Activated CD4-positive, alpha-beta memory T cell treated with anti-CD3 and anti-CD28 coated beads for 36 hours (primary cell): Measurements from ENCODE around the gene TMEM201. TPM values are rescaled to one million over a fixed set of nuclear protein-coding genes. Genes with fewer than 3 reads are reported as not detected.
A peak's percentile ranks its signal among the peaks of the same experiment; 100 is the strongest.
"Not testable (repeated sequence)": the region's sequence is repeated elsewhere in the genome, so short reads cannot be mapped to it uniquely, and the experiment has no call there.

Experiments
- CTCF ChIA-PET: fragments of 350-600 bp; sonication (Branson Sonifier 250); formaldehyde crosslinking; loops from one replicate; lab custom pipeline; 2021; ENCODE audit warnings: antibody characterized with exemption, inconsistent platforms; lab: Charles Lee
- POLR2A ChIA-PET: fragments of 350-600 bp; sonication (Branson Sonifier 250); formaldehyde crosslinking; loops from one replicate; lab custom pipeline; 2021; ENCODE audit warnings: antibody characterized with exemption; lab: Charles Lee
- DNase-seq: peaks from one replicate; pipeline ENCODE4 v3.0.0-alpha.2; 2020
- H3K27ac Mint-ChIP-seq: one replicate; pipeline ENCODE4 v1.8.0; 2021; ENCODE audit warnings: mixed read lengths
- H3K27me3 Mint-ChIP-seq: one replicate; pipeline ENCODE4 v1.8.0; 2021; ENCODE audit warnings: mixed read lengths
- H3K36me3 Mint-ChIP-seq: one replicate; pipeline ENCODE4 v1.8.0; 2021; ENCODE audit warnings: mixed read lengths
- H3K4me1 Mint-ChIP-seq: one replicate; pipeline ENCODE4 v1.8.0; 2021; ENCODE audit warnings: low read depth, mixed read lengths
- H3K4me3 Mint-ChIP-seq: one replicate; pipeline ENCODE4 v1.8.0; 2021; ENCODE audit warnings: mild to moderate bottlenecking, mixed read lengths
- H3K9me3 Mint-ChIP-seq: one replicate; pipeline ENCODE4 v1.8.0; 2021; ENCODE audit warnings: mixed read lengths
- intact Hi-C: fragments of 100-400 bp; cut with micrococcal nuclease; formaldehyde crosslinking; loops from one replicate; pipeline ENCODE4 v1.15.1; 2023
- total RNA-seq, 2 experiments: library from RNA; stranded (reverse); gene quantifications; one replicate each; pipeline ENCODE4 v1.2.3, GENCODE V29; 2021

Gene TMEM201
- total RNA-seq, 2 experiments from 2014 or later = 12.2 to 14.0 TPM

GRCh38 chr1:9613625-9614299 lies 25.1 kb downstream of the TMEM201 start:
- POLR2A ChIA-PET = no interaction called here
- no peak for DNase-seq
- CTCF ChIA-PET = interaction anchor here (0.6 kb wide), 1 partner anchor 98 kb away, joined by 3 read pairs; no protein-coding TSS in a partner anchor
- H3K27ac Mint-ChIP-seq = no peak overlapping the region
- H3K36me3 Mint-ChIP-seq = peaks cover 8% of the 10 kb centered on the region
- H3K4me3 Mint-ChIP-seq = no peak overlapping the region
- H3K4me1 Mint-ChIP-seq = no peaks in the 10 kb centered on the region
- H3K9me3 Mint-ChIP-seq = no peaks in the 10 kb centered on the region
- no peaks in the 10 kb centered on the region for H3K27me3 Mint-ChIP-seq
- intact Hi-C loops = no loop called here

GRCh38 chr1:9615316-9616063 lies 26.8 kb downstream of the TMEM201 start:
- ChIA-PET POLR2A (interaction anchor here (1.1 kb wide), 1 partner anchor 25 kb away, joined by 3 read pairs; no protein-coding TSS in a partner anchor), CTCF (interaction anchor here (0.5 to 2.0 kb wide), 20 partner anchors 11 to 655 kb away, joined by 3 to 20 read pairs (median 4); partner anchors contain the start of gene H6PD)
- H3K27ac Mint-ChIP-seq = no peak overlapping the region
- H3K36me3 Mint-ChIP-seq = peaks cover 6% of the 10 kb centered on the region
- no peaks in the 10 kb centered on the region for H3K4me1 Mint-ChIP-seq
- H3K27me3 Mint-ChIP-seq = peaks cover 4% of the 10 kb centered on the region
- DNase-seq = peak; percentile 71
- H3K9me3 Mint-ChIP-seq = no peaks in the 10 kb centered on the region
- intact Hi-C loops = no loop called here
- no peak overlapping the region for H3K4me3 Mint-ChIP-seq

GRCh38 chr1:9618909-9619679 lies 30.4 kb downstream of the TMEM201 start:
- Mint-ChIP-seq H3K27me3 (peaks cover 10% of the 10 kb centered on the region), H3K9me3 (no peaks in the 10 kb centered on the region), H3K36me3 (no peaks in the 10 kb centered on the region), H3K27ac (no peak overlapping the region), H3K4me1 (no peaks in the 10 kb centered on the region), H3K4me3 (no peak overlapping the region)
- intact Hi-C loops = no loop called here
- ChIA-PET CTCF (interaction anchor here (1.1 to 1.5 kb wide), 2 partner anchors 94 to 165 kb away, joined by 3 to 4 read pairs; no protein-coding TSS in a partner anchor), POLR2A (no interaction called here)
- no peak for DNase-seq

GRCh38 chr1:9621032-9621431 lies 32.3 kb downstream of the TMEM201 start:
- Mint-ChIP-seq H3K27ac (no peak overlapping the region), H3K27me3 (peaks cover 11% of the 10 kb centered on the region), H3K36me3 (no peaks in the 10 kb centered on the region), H3K4me3 (no peak overlapping the region), H3K9me3 (no peaks in the 10 kb centered on the region), H3K4me1 (peaks cover 6% of the 10 kb centered on the region)
- POLR2A ChIA-PET = no interaction called here
- CTCF ChIA-PET = no interaction called here
- no peak for DNase-seq
- intact Hi-C loops = no loop called here

GRCh38 chr1:9624081-9624480 lies 35.4 kb downstream of the TMEM201 start:
- H3K27me3 Mint-ChIP-seq = peaks cover 8% of the 10 kb centered on the region
- H3K36me3 Mint-ChIP-seq = no peaks in the 10 kb centered on the region
- H3K4me3 Mint-ChIP-seq = no peak overlapping the region
- H3K9me3 Mint-ChIP-seq = no peaks in the 10 kb centered on the region
- peaks cover 26% of the 10 kb centered on the region for H3K4me1 Mint-ChIP-seq
- CTCF ChIA-PET = no interaction called here
- intact Hi-C loops = no loop called here
- POLR2A ChIA-PET = no interaction called here
- no peak overlapping the region for H3K27ac Mint-ChIP-seq
- DNase-seq = no peak

GRCh38 chr1:9625030-9625429 lies 36.3 kb downstream of the TMEM201 start:
- H3K27ac Mint-ChIP-seq, POLR2A ChIA-PET, H3K27me3 Mint-ChIP-seq, H3K9me3 Mint-ChIP-seq, H3K36me3 Mint-ChIP-seq, H3K4me3 Mint-ChIP-seq, DNase-seq, intact Hi-C loops: not testable (repeated sequence)
- CTCF ChIA-PET = interaction anchor here (1.6 to 6.6 kb wide), 2 partner anchors 97 to 175 kb away, joined by 4 to 74 read pairs; no protein-coding TSS in a partner anchor
- peaks cover 26% of the 10 kb centered on the region for H3K4me1 Mint-ChIP-seq

GRCh38 chr1:9626201-9626608 lies 37.5 kb downstream of the TMEM201 start:
- DNase-seq = peak; percentile 46
- ChIA-PET CTCF (interaction anchor here (0.6 to 6.6 kb wide), 28 partner anchors 9 to 387 kb away, joined by 3 to 113 read pairs (median 6); partner anchors contain the start of genes CLSTN1 and PIK3CD), POLR2A (interaction anchor here (0.7 to 6.6 kb wide), 7 partner anchors 18 to 91 kb away, joined by 3 to 114 read pairs (median 3); partner anchors contain the start of gene PIK3CD)
- peak overlapping the region; percentile 34 for H3K27ac Mint-ChIP-seq
- peaks cover 34% of the 10 kb centered on the region for H3K4me1 Mint-ChIP-seq
- intact Hi-C loops = loop anchor here (2.0 kb wide), 1 partner anchor 657 kb away; no protein-coding TSS in a partner anchor
- H3K4me3 Mint-ChIP-seq = peak overlapping the region; percentile 87
- peaks cover 12% of the 10 kb centered on the region for H3K36me3 Mint-ChIP-seq
- H3K9me3 Mint-ChIP-seq = no peaks in the 10 kb centered on the region
- H3K27me3 Mint-ChIP-seq = peaks cover 4% of the 10 kb centered on the region

- H3K9me3 Mint-ChIP-seq = no peaks in the 10 kb centered on the region
- H3K4me1 Mint-ChIP-seq = peaks cover 53% of the 10 kb centered on the region
- H3K27ac Mint-ChIP-seq = peak overlapping the region; percentile 97
- peaks cover 2% of the 10 kb centered on the region for H3K27me3 Mint-ChIP-seq
- POLR2A ChIA-PET = interaction anchor here (0.6 to 6.6 kb wide), 19 partner anchors 15 to 314 kb away, joined by 3 to 114 read pairs (median 4); partner anchors contain the start of genes LZIC, NMNAT1 and PIK3CD
- CTCF ChIA-PET = interaction anchor here (0.6 to 6.6 kb wide), 21 partner anchors 9 to 866 kb away, joined by 3 to 113 read pairs (median 5); partner anchors contain the start of gene PIK3CD
- intact Hi-C loops = loop anchor here (1.0 to 2.0 kb wide), 6 partner anchors 27 to 282 kb away; partner anchors contain the start of gene CTNNBIP1
- peak; percentile 87 for DNase-seq
- H3K4me3 Mint-ChIP-seq = peak overlapping the region; percentile 87
- H3K36me3 Mint-ChIP-seq = peaks cover 24% of the 10 kb centered on the region
These were observed 40.1 kb downstream of the TMEM201 start for GRCh38 chr1:9628541-9629444.

- Mint-ChIP-seq H3K4me3 (peak overlapping the region; percentile 87), H3K4me1 (peaks cover 59% of the 10 kb centered on the region), H3K9me3 (no peaks in the 10 kb centered on the region)
These were observed 40.9 kb downstream of the TMEM201 start for GRCh38 chr1:9629445-9630201.

More at GRCh38 chr1:9629445-9630201, 40.9 kb downstream of the TMEM201 start:
- intact Hi-C loops = loop anchor here (1.0 to 2.0 kb wide), 6 partner anchors 26 to 281 kb away; partner anchors contain the start of gene CTNNBIP1
- no peaks in the 10 kb centered on the region for H3K27me3 Mint-ChIP-seq
- peak overlapping the region; percentile 97 for H3K27ac Mint-ChIP-seq
- H3K36me3 Mint-ChIP-seq = peaks cover 31% of the 10 kb centered on the region
- DNase-seq = peak; percentile 90
- ChIA-PET CTCF (interaction anchor here (0.6 to 6.6 kb wide), 9 partner anchors 14 to 865 kb away, joined by 4 to 113 read pairs (median 5); partner anchors contain the start of gene PIK3CD), POLR2A (interaction anchor here (0.6 to 6.6 kb wide), 13 partner anchors 14 to 171 kb away, joined by 3 to 114 read pairs (median 5); partner anchors contain the start of gene PIK3CD)
